Measurements from ENCODE around the gene ZSWIM9.

DNA sequence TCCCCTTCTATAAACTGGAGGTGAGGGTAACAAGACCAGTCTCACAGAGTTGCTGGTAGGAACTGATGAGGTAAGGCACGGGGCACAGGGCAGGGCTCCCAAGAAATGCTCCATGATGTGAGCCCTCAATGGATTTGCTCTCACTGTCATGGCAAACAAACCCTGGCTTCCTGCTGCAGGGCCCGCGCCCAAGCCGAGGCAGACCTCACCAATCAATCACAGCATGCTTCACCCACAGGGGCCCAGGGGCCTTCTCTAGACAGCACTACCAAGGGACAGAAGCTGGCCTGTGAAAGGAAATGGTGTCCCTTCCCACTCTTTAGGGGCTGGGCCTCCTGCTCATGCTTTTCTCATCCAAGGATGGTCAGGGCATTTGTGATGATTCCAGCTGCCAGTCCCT lies 33.9 kb upstream of the ZSWIM9 start:
- no peak for TF ChIP-seq CTCF (IDR thresholded peaks at IDR 0.05)
- no peak for TF ChIP-seq POLR2A (IDR thresholded peaks at IDR 0.05)
